Ascending aorta (tissue), 2 donors: ENCODE data around the gene TLE3. TPM values are rescaled to one million over a fixed set of nuclear protein-coding genes. Genes with fewer than 3 reads are reported as not detected.

ENCODE experiments used
- DNase-seq, 2 donors: peaks; one replicate each; pipeline ENCODE4 v3.0.0-alpha.2; 2019; ENCODE audit warnings: low spot score in 2 of 2
- H3K27ac ChIP-seq, 2 donors: fragments of 200-600 bp; sonication (generic); one replicate each; pipeline ENCODE4 v1.5.1; 2016 to 2017; ENCODE audit warnings: mild to moderate bottlenecking in 1 of 2
- H3K27me3 ChIP-seq: fragments of 200-600 bp; sonication (generic); one replicate; pipeline ENCODE4 v1.5.1; 2017
- H3K36me3 ChIP-seq, 2 donors: fragments of 200-600 bp; sonication (generic); one replicate each; pipeline ENCODE4 v1.5.1; 2016
- H3K4me1 ChIP-seq, 2 donors: fragments of 200-600 bp; sonication (generic); one replicate each; pipeline ENCODE4 v1.5.1; 2016 to 2017; ENCODE audit warnings: mild to moderate bottlenecking in 1 of 2
- H3K4me3 ChIP-seq, 2 donors: fragments of 200-600 bp; sonication (generic); one replicate each; pipeline ENCODE4 v1.5.1; 2016 to 2017; ENCODE audit warnings: mild to moderate bottlenecking in 1 of 2
- H3K9me3 ChIP-seq, 2 donors: fragments of 200-600 bp; sonication (generic); one replicate each; pipeline ENCODE4 v1.5.1; 2016
- intact Hi-C: fragments of 100-400 bp; cut with DNase I; formaldehyde crosslinking; loops from one replicate; pipeline ENCODE4 v1.15.1; 2023
- total RNA-seq: library from RNA; depleted of rRNA; stranded (reverse); fragments of >200 nt; gene quantifications from one replicate; pipeline ENCODE4 v1.1.0, GENCODE V29; 2016
- TF ChIP-seq, protein P1 (sequence below), 3 experiments: fragments of 200-600 bp in 2 of 3; fragments of 450-650 bp in 1 of 3; sonication (generic) in 2 of 3; IDR thresholded peaks; one replicate each; pipeline ENCODE4 v1.5.1; 2016 to 2019; ENCODE audit warnings: antibody characterized with exemption in 3 of 3, mild to moderate bottlenecking in 1 of 3, moderate library complexity in 1 of 3

TLE3 gene
- total RNA-seq, 1 donor from 2014 or later = 76.4 TPM

DNA sequence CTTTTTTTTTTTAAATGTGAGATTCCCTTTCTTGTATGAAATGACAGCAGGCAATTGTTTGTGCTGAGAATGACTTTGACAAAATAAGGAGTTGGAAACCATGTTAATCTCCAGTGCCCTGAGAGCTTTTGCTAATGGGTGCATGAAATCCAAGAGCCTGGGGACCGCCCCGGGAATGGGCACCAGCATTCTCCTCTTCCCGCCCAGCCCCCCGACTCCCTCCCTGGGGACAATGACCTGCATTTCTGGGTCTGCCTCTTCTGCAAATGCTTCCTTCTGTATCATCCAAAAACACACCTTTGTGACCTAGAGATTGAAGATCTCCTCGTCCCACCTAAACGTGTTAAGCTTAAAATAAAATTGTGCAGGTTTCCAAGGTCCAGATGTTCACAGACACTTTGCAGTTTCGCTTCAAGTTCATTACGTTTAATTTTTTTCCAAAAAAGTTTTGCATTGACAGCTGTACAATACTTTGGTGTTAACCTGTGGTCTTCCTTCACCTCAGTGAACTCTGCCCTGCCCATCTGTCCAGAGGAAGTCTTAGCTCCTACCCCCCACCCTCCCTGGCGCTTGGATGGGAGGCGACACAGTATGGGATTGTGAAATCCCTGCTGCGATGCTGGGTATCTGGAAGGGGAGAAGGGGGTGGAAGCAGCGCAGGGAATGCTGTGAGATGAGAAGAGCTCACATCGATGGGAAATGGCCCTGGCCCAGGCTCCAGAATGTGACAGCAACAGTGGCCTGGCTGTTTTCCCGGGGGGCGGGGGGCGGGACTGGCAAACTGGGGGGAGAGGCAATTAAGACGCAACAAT, 50.1 kb downstream of the TLE3 start:
- no peak for DNase-seq
- Histone ChIP-seq H3K9me3 (no peaks in the 10 kb centered on the region), H3K4me1 (no peaks in the 10 kb centered on the region), H3K27ac (no peak overlapping the region), H3K36me3 (peaks cover 30 to 53% of the 10 kb centered on the region in 2 donors), H3K4me3 (no peak overlapping the region), H3K27me3 (no peaks in the 10 kb centered on the region)
- TF ChIP-seq, protein P1, sequence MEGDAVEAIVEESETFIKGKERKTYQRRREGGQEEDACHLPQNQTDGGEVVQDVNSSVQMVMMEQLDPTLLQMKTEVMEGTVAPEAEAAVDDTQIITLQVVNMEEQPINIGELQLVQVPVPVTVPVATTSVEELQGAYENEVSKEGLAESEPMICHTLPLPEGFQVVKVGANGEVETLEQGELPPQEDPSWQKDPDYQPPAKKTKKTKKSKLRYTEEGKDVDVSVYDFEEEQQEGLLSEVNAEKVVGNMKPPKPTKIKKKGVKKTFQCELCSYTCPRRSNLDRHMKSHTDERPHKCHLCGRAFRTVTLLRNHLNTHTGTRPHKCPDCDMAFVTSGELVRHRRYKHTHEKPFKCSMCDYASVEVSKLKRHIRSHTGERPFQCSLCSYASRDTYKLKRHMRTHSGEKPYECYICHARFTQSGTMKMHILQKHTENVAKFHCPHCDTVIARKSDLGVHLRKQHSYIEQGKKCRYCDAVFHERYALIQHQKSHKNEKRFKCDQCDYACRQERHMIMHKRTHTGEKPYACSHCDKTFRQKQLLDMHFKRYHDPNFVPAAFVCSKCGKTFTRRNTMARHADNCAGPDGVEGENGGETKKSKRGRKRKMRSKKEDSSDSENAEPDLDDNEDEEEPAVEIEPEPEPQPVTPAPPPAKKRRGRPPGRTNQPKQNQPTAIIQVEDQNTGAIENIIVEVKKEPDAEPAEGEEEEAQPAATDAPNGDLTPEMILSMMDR (IDR thresholded peaks at IDR 0.05) = no peak
- intact Hi-C loops = no loop called here

GRCh38 chr15:70046679-70047369, 50.9 kb downstream of the TLE3 start:
- TF ChIP-seq, protein P1 (IDR thresholded peaks at IDR 0.05) = no peak
- intact Hi-C loops = no loop called here
- Histone ChIP-seq H3K36me3 (peaks cover 25 to 45% of the 10 kb centered on the region in 2 donors), H3K4me3 (no peak overlapping the region), H3K4me1 (no peaks in the 10 kb centered on the region), H3K27ac (no peak overlapping the region), H3K9me3 (no peaks in the 10 kb centered on the region), H3K27me3 (no peaks in the 10 kb centered on the region)
- no peak for DNase-seq

DNA sequence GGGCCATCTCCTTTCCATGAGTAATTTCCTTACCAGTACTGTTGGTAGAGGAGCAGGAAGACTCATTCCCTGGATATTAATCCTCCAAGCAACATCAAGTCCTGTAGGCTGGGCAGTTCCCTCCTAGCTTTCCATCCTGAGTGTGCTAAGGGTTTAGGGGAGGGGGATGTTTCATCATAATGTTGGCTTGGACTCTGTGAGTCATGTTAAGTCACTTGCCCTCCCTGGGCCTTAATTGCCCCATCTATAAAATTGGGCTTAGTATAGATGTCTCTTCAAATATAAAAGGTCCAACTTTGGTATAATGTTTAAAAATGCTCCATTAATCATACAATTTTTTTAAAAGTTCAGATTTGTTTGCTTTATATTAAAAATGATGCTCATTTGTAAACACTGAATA, 52.7 kb downstream of the TLE3 start:
- no peaks in the 10 kb centered on the region for H3K27me3 ChIP-seq
- no peaks in the 10 kb centered on the region for H3K4me1 ChIP-seq
- no peak overlapping the region for H3K27ac ChIP-seq
- no peaks in the 10 kb centered on the region for H3K9me3 ChIP-seq
- peaks cover 7 to 28% of the 10 kb centered on the region in 2 donors for H3K36me3 ChIP-seq
- H3K4me3 ChIP-seq = no peak overlapping the region
- intact Hi-C loops = no loop called here
- DNase-seq = no peak
- TF ChIP-seq, protein P1 (IDR thresholded peaks at IDR 0.05) = no peak

- H3K27me3 ChIP-seq = no peaks in the 10 kb centered on the region
- H3K4me1 ChIP-seq = no peaks in the 10 kb centered on the region
- DNase-seq = no peak
- intact Hi-C loops = no loop called here
- H3K9me3 ChIP-seq = no peaks in the 10 kb centered on the region
- no peak overlapping the region for H3K4me3 ChIP-seq
- TF ChIP-seq, protein P1 (IDR thresholded peaks at IDR 0.05) = no peak
- H3K36me3 ChIP-seq = peaks cover 0 to 19% of the 10 kb centered on the region in 2 donors
- no peak overlapping the region for H3K27ac ChIP-seq
Measured at GRCh38 chr15:70044168-70044567, 53.5 kb downstream of the TLE3 start.

DNA sequence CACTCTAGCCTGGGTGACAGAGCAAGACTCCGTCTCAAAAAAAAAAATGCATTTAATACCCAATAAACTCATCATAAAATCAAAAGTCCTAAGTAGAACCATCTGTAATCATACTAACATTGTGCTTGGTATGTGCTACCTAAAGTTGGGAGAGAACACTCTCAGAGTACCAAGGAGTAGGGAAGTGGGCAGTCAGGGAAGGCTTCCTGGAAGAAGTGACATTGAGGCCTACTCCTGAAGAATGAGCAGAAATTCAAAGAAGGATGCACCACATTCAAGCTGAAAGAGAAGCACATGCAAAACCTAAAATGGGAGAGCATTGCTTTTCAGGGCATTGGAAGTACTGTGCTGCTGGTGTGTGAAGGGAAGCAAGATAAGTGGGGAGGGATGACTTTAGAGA, 54.1 kb downstream of the TLE3 start:
- H3K27me3 ChIP-seq = no peaks in the 10 kb centered on the region
- intact Hi-C loops = no loop called here
- H3K4me3 ChIP-seq = no peak overlapping the region
- H3K27ac ChIP-seq = no peak overlapping the region
- no peak for DNase-seq
- no peaks in the 10 kb centered on the region for H3K9me3 ChIP-seq
- peaks cover 0 to 14% of the 10 kb centered on the region in 2 donors for H3K36me3 ChIP-seq
- TF ChIP-seq, protein P1 (IDR thresholded peaks at IDR 0.05) = no peak
- H3K4me1 ChIP-seq = no peaks in the 10 kb centered on the region
